T-helper 2 cell treated with Interferon-gamma antibody and Interleukin-4, amounts not matched to agents 100 ng/mL and 5 ng/mL, for 36 hours (primary cell): ENCODE data around the gene GCAT. TPM values are rescaled to one million over a fixed set of nuclear protein-coding genes. Genes with fewer than 3 reads are reported as not detected.

Source experiments
- intact Hi-C: fragments of 100-400 bp; cut with micrococcal nuclease; formaldehyde crosslinking; loops from one replicate; pipeline ENCODE4 v1.15.1; 2023
- total RNA-seq: library from RNA; stranded (reverse); gene quantifications from 2 replicates; pipeline ENCODE4 v1.2.3, GENCODE V29; 2022

The GCAT gene
- total RNA-seq, 1 donor from 2014 or later = 11.6 TPM

DNA sequence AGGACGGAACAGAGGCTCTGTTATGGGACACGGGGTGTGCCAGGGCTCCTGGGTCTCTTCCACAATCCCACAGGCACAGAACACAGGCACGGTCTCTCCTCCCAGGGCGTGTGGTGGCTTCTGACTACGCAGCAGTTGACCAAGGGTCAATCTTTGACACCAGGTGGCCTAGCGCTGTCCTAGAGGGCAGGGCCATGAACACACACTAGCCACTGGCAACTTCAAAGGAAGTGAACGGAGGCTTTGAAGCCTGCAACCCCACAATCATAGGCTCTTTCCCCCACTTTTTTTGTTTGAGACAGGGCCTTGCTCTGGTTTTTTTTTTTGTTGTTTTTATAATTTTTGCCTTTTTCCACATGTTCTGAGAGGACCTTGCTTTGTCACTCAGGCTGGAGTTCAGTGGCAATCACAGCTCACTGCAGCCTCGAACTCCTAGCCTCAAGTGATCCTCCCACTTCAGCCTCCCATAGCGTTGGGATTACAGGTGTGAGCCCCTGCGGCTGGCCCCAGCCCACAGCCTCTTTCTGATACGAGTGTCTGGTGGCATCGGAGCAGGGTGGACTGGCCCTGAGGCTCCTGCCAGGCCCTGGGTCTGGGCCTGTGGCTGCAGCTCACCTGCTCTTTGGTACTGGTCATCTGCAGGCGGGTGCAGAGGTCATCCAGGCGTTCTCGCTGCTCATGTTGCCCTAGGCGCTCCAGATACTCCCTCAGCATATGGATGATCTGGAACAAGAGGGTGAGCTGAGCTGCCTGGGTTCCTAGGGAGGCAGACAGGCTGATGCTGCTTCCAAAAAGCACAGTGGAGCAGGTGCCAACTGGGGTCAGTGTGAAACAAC, 24.5 kb downstream of the GCAT start:
- intact Hi-C loops = no loop called here

DNA sequence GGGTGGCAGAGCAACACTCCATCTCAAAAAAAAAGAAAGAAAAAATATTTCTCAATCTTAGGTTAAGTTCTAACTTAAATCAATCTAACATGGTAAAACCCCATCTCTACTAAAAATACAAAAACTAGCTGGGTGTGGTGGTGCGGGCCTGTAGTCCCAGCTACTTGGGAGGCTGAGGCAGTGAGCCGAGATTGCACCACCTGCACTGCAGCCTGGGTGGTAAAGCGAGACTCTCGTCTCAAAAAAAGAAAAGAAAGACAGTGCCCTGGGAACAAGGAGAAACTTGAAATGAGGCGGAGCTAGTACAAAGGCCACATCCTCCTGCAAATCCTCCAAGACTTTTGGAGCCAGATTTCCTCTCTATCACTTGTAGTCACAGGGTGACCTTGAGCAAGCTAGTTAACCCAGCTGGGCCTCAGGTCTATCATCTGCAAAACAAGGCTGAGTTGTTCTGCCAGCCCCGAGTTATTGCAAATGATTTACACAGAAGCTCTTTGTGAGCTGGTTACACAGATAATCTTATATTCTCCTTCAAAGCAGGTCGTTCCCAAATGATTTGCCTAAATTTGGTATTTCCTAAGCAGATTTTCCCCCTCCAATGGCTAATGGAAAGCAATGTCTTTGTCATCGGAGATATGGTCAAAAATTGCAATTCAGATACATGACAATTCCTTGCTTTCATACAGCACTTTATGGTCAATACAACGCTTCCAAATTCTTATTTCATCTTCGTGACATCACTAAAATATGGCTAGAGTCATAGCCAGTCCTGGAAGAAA, 34.5 kb downstream of the GCAT start:
- intact Hi-C loops = loop anchor here (5.0 to 10.0 kb wide), 2 partner anchors 55 to 167 kb away; partner anchors contain the start of gene LGALS1

DNA sequence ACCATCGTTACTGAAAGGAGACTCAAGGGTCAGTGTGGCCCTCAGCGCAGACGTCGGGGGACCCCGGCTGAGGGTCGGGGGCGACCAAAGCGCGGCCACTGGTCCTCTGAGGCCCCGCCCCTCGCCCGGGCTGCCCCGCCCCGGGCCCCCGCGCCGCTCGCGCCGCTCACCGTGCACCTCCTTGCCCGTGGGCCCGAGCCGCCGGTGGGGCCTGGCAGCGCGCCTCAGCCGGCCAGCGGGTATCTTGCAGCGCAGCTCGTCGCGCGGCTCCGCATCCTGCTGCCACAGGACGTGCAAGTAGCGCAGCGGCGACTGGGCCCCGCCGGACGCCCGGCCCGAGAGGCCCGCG, 36.0 kb downstream of the GCAT start:
- intact Hi-C loops = loop anchor here (2.0 to 10.0 kb wide), 3 partner anchors 37 to 169 kb away; partner anchors contain the start of genes GCAT and LGALS1

DNA sequence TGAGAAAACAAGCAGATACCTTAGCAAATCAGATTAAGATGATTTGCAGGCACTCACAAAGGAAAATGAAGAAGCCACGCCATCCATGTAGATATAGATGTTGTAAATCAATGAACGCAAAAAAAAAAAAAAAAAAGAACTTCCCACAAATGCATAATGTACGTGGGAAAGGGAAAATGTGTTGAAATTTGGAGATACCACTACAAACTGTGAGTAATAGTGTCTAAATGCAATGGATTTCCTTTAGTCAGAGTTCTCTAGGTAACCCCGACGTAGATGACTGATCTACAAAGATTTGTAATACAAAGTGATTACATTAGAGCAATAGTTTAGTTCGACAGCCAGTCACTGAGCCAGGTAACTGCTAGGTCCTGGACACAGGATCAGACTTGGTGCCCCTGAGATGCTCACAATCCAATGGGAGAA, 37.2 kb downstream of the GCAT start:
- intact Hi-C loops = loop anchor here (2.0 to 10.0 kb wide), 4 partner anchors 38 to 238 kb away; partner anchors contain the start of genes GCAT, GGA1 and LGALS1

DNA sequence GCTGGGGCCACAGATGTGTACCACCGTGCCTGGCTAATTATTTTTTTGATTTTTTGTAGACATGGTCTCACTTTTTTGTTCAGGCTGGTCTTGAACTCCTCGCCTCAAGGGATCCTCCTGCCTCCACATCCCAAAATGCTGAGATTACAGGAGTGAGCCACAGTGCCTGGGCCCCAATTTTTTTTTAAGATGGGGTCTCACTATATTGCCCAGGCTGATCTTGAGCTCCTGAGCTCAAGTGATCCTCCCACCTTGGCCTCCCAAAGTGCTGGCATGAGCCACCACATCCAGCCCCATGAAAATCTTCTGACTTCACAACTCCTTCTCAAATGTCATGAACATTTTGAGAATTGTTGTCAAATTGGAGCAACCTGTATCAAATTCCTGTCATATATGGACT, 38.7 kb downstream of the GCAT start:
- intact Hi-C loops = loop anchor here (5.0 to 10.0 kb wide), 2 partner anchors 172 to 239 kb away; partner anchors contain the start of genes GGA1 and LGALS1

DNA sequence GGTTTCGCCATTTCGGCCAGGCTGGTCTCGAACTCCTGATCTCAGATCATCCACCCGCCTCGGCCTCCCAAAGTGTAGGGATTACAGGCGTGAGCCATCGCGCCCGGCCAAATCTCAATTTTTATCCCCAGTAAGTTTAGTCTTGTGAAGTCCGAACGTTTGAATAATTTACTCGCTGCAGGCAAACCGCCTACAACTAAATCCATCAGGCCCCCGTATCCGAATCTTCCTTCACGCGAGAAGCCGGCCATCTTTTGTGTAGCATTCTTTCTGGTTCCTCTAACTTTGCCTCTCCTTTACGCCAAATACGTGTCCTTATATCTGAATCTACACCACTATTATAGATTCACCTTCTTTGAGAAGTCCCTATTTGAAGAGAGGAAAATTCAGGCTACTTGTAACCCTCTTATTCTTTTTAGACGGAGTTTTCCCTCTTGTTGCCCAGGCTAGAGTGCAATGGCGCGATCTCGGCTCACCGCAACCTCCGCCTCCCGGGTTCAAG, 40.9 kb downstream of the GCAT start:
- intact Hi-C loops = loop anchor here (5.0 to 10.0 kb wide), 2 partner anchors 174 to 241 kb away; partner anchors contain the start of genes GGA1 and LGALS1

DNA sequence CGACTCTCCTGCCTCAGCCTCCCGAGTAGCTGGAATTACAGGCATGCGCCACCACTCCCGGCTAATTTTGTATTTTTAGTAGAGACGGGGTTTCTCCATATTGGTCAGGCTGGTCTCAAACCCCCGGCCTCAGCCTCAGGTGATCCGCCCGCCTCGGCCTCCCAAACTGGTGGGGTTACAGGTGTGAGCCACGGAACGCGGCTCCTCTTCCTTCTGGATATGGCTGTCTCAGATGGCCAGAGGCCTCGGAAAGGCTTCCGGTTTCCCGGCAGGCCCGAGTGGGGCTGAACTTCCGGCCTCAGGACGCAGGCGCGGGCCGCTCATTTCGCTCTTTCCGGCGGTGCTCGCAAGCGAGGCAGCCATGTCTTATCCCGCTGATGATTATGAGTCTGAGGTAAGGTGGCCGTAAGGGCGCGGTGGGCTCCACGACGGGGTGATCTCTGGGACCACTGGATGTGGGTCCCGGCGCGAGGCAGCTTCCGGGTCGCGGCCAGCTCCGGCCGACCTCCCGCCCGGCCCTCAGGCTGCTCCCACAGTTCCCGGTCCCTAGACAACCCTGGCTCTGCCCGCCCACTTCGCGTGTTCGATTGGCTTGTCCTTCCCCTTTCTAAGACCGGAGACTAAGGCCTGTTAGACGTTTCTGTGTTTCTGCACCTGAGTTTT, 41.5 kb downstream of the GCAT start, which contains the start of gene EIF3L:
EIF3L (plus strand) TSS at position 331 of the 663 bp plus-strand sequence; CDS start at position 362, 31 bp downstream.
- intact Hi-C loops = loop anchor here (5.0 to 10.0 kb wide), 2 partner anchors 174 to 242 kb away; partner anchors contain the start of genes GGA1 and LGALS1

DNA sequence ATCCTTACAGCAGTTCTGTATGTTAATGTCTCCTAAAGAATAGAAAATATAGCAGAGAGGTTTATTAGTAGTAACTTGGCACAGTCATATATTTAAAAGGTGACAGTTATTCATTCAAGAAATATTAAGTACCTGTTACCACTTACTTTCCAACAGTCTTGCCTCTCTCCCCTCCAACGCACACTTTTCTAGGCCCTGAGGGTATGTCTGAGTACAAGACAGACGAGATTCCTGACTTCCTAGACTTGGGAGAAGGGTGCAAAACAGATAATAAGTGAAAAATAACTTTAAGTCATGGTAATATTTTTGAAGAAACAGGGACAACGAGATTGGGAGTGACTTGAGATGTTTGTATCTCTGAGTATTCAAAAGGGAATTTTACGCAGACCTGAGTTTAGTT, 43.1 kb downstream of the GCAT start:
- intact Hi-C loops = no loop called here

DNA sequence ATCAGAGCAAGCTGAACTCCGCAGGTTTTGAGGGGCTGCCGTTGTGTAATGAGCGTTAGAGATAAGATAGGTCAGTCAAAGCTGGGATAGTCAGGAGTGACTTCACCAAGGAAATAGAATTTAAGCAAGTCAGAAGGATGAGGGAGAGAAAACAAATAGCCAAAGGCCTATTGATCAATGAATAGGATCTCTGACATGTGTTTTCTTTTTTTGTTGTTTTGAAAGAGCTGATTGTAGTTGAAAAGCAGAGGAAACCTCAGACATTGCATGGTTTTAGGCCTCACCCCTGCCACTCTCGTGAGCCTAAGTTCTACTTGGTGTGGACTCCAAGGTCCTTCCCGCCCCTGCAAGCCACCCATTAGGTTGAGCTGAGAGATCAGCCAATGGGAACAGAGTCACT, 44.7 kb downstream of the GCAT start:
- intact Hi-C loops = no loop called here

DNA sequence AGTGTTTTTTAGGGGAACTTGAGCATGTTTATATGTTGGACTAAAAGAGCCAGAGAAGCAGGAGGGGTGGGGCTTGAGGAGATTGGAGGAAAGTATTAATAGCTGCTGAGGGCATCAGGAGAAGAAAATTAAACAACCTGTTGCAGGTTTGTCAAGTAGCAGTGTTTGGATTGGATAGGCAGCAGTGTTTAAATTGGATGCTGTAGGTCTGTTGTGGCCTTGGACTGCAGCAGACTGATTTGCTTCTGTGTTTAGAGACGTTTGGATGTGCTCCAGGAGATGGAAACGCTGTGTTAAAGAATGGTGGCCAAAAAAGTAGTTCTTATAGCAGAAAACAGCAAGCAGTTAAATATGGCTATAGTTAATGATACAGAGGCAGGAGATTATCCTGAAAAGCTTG, 47.2 kb downstream of the GCAT start:
- intact Hi-C loops = no loop called here

DNA sequence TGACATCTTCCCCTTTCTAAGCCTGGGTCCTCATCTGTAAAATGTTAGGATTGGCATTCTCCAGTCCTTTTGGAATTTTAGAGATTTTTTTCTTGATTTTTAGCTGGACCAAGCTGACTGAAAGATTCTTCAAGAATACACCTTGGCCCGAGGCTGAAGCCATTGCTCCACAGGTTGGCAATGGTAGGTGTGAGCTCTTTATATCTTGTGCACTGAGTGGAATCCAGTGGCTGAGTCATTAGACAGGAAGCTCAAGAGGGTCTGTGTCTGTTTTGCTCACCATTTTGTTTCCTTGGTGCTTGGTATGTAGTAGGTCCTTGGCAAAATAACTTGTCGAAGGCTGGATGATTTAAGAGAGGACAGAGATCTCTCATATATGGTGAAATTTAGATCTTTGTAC, 47.7 kb downstream of the GCAT start:
- intact Hi-C loops = no loop called here

DNA sequence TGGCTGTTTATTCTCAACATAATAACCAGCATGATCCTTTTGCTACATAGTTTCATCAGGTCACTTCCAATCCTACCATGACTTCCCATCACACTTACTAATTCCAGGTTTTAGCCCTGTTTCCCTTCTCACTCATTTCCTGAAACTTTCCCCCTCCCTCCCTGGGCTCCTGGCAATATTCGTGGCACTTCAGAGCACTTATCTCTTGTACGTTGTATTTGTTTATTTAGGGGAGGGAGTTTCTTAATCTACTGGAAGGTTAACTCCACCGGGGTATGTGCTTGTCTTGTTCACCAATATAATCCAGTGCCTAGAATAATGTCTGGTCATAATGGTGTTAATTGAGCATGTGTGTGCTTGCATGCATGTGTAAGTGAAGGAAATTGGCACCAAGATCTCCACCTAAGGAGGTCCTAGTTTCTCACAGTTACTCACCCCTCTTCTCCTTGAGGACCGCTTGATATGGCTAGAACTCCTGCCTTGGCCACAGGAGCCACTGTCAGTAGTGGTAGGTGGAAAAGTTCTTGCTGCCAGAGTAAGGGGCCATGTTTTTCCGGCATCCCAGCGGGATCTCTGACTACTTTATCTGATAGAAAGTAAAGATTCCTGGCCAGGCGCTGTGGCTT, 53.2 kb downstream of the GCAT start:
- intact Hi-C loops = no loop called here

DNA sequence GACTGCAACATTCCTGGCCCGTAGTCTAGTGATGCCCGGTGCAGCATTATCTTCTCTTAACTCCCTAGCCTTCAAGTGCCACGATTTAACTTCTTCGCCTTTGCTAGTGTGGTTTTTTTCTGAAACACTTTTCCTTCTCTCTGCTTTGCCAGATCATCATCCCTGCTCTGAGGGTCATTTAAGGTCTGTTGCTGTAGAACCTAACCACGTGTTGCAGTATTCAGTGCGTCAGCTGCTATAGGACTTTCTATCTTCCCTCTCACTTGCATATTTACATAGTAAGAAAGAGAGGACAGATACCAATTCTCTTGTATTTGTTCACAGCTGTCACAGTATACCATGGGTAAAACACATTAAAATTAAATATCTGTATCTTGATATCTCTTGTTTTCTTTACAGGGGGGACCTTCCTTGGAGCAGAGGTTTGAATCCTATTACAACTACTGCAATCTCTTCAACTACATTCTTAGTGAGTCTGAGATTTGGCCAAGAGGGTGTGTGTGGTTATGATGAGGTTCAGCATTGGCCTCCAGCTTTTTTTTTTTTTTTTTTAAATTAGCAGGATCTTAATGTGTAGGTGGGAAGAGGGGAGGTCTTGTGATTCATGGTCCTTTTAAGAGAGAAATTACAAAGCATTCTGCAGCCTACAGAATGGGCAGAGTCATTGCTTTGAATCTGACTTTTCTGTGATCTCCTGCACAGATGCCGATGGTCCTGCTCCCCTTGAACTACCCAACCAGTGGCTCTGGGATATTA, 55.0 kb downstream of the GCAT start:
- intact Hi-C loops = loop anchor here (1.0 kb wide), 1 partner anchor 45 kb away; no protein-coding TSS in a partner anchor

DNA sequence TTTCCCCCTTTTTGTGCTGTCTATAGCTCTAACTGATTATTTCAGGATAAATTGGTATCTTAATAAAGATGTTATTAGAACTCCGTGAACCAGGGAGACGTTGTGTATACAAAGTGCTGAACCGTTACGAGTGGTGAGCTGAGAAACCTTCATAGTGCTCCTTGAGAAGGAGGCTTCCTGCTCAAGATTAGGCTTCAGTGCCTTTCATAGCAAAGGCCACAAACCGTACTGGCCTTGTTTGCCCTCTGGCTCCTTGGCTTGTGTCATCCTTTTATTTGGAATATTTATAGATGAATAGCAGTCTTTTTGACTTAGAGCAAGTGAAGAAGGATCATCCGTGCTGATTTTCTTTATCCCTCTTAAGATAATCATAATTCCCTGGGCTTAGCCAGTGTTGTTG, 57.8 kb downstream of the GCAT start:
- intact Hi-C loops = no loop called here

Other genes starting within 250 kb of the GCAT start
- 0.11 and 0.16 TPM in 2 replicates for gene CDC42EP1, start 247.5 kb upstream of the GCAT start, total RNA-seq
- not detected in 2 replicates for gene LGALS2, start 227.8 kb upstream of the GCAT start, total RNA-seq
- 58.8 and 62.7 TPM in 2 replicates for gene GGA1, start 199.1 kb upstream of the GCAT start, total RNA-seq
- gene SH3BP1, start 168.3 kb upstream of the GCAT start, total RNA-seq = 152 and 161 TPM in 2 replicates
- gene PDXP, start 149.2 kb upstream of the GCAT start, total RNA-seq = 24.5 and 26.6 TPM in 2 replicates
- gene LGALS1, start 132.3 kb upstream of the GCAT start, total RNA-seq = 1,468 and 1,502 TPM in 2 replicates
- 54.9 and 61.7 TPM in 2 replicates for gene NOL12, start 121.6 kb upstream of the GCAT start, total RNA-seq
- gene TRIOBP, start 110.9 kb upstream of the GCAT start, total RNA-seq = 48.6 and 49.3 TPM in 2 replicates
- not detected in 2 replicates for gene GALR3, start 15.4 kb downstream of the GCAT start, total RNA-seq
- 25.9 and 26.0 TPM in 2 replicates for gene ANKRD54, start 36.4 kb downstream of the GCAT start, total RNA-seq
- 469 and 476 TPM in 2 replicates for gene EIF3L, start 41.5 kb downstream of the GCAT start, total RNA-seq
- 27.9 and 29.3 TPM in 2 replicates for gene MICALL1, start 98.4 kb downstream of the GCAT start, total RNA-seq
- not detected in 2 replicates for gene C22orf23, start 145.7 kb downstream of the GCAT start, total RNA-seq
- gene POLR2F, start 145.8 kb downstream of the GCAT start, total RNA-seq = 66.9 and 70.5 TPM in 2 replicates
- gene SOX10, start 176.6 kb downstream of the GCAT start, total RNA-seq = not detected in 2 replicates
- gene PICK1, start 249.5 kb downstream of the GCAT start, total RNA-seq = 10.0 and 11.3 TPM in 2 replicates